A172 (cell line): ENCODE data around the gene SSR2. TPM values are rescaled to one million over a fixed set of nuclear protein-coding genes. Genes with fewer than 3 reads are reported as not detected.

Experiments
- DNase-seq: peaks from one replicate; pipeline ENCODE4 v3.0.0-alpha.2; 2015; ENCODE audit warnings: low spot score
- total RNA-seq: library from RNA; depleted of rRNA; stranded (reverse); fragments of >200 nt; shearing (Covaris generic); gene quantifications from 2 replicates; pipeline ENCODE4 v1.2.3, GENCODE V29; 2014; rRNA removed

SSR2 gene
- total RNA-seq, 1 experiment from 2014 or later: 573 TPM

GRCh38 chr1:155974208-155975115 is 46.3 kb downstream of the SSR2 start:
- DNase-seq: no peak

- DNase-seq: no peak
These were observed 47.0 kb downstream of the SSR2 start for GRCh38 chr1:155973723-155974122.

- no peak for DNase-seq
These were observed 48.6 kb downstream of the SSR2 start for GRCh38 chr1:155971910-155972809.

- DNase-seq: peak; percentile 93
These were observed 50.1 kb downstream of the SSR2 start for GRCh38 chr1:155970531-155971167.

- no peak for DNase-seq
These were observed 51.4 kb downstream of the SSR2 start for GRCh38 chr1:155969377-155969791.

- DNase-seq: no peak
These were observed 52.1 kb downstream of the SSR2 start for GRCh38 chr1:155968670-155969069.

- no peak for DNase-seq
These were observed 52.7 kb downstream of the SSR2 start for GRCh38 chr1:155968051-155968400.

GRCh38 chr1:155967341-155968050 is 53.3 kb downstream of the SSR2 start:
- DNase-seq: no peak

GRCh38 chr1:155966750-155967149 is 54.0 kb downstream of the SSR2 start:
- DNase-seq: no peak

- no peak for DNase-seq
These were observed 54.6 kb downstream of the SSR2 start for GRCh38 chr1:155966135-155966534.

GRCh38 chr1:155964193-155964592 is 56.6 kb downstream of the SSR2 start:
- DNase-seq: no peak

- DNase-seq: peak; percentile 96
These were observed 58.0 kb downstream of the SSR2 start for GRCh38 chr1:155962599-155963211.

GRCh38 chr1:155961937-155962336 is 58.8 kb downstream of the SSR2 start:
- DNase-seq: peak; percentile 100

- DNase-seq: no peak
These were observed 60.5 kb downstream of the SSR2 start for GRCh38 chr1:155960081-155960745.

Other genes with a start within 250 kb of the SSR2 start
- gene GON4L, start 163.7 kb downstream of the SSR2 start, total RNA-seq: 26.9 and 29.6 TPM in 2 replicates
- gene SYT11, start 161.4 kb downstream of the SSR2 start, total RNA-seq: 63.9 and 64.5 TPM in 2 replicates
- gene RIT1, start 109.6 kb downstream of the SSR2 start, total RNA-seq: 65.1 and 81.9 TPM in 2 replicates
- gene KHDC4, start 86.5 kb downstream of the SSR2 start, total RNA-seq: 52.3 and 53.9 TPM in 2 replicates
- not detected in 2 replicates for gene RXFP4, start 79.3 kb downstream of the SSR2 start, total RNA-seq
- 153 and 155 TPM in 2 replicates for gene ARHGEF2, start 42.4 kb downstream of the SSR2 start, total RNA-seq
- 35.9 and 37.1 TPM in 2 replicates for gene UBQLN4, start 32.8 kb upstream of the SSR2 start, total RNA-seq
- 179 TPM in 2 replicates for gene LAMTOR2, start 33.8 kb upstream of the SSR2 start, total RNA-seq
- gene RAB25, start 40.2 kb upstream of the SSR2 start, total RNA-seq: 0.12 TPM in 1 of 2 replicates, not detected in the other
- gene MEX3A, start 61.5 kb upstream of the SSR2 start, total RNA-seq: 11.2 and 12.5 TPM in 2 replicates
- 1,695 and 2,065 TPM in 2 replicates for gene LMNA, start 93.8 kb upstream of the SSR2 start, total RNA-seq
- 0.31 TPM in 1 of 2 replicates, not detected in the other for gene SEMA4A, start 132.6 kb upstream of the SSR2 start, total RNA-seq
- 25.2 and 35.8 TPM in 2 replicates for gene SLC25A44, start 173.2 kb upstream of the SSR2 start, total RNA-seq
- 184 and 210 TPM in 2 replicates for gene PMF1, start 192.1 kb upstream of the SSR2 start, total RNA-seq
- gene BGLAP, start 221.2 kb upstream of the SSR2 start, total RNA-seq: 0.34 and 2.3 TPM in 2 replicates
- gene PAQR6, start 227.1 kb upstream of the SSR2 start, total RNA-seq: 2.0 and 3.1 TPM in 2 replicates